MM.1S (cell line): ENCODE data around the gene SMIM1.

Experiments used
- EZH2 ChIP-seq: fragments of 300-600 bp; sonication (generic); optimal IDR thresholded peaks from 2 replicates; pipeline ENCODE3; 2017; ENCODE audit warnings: low read depth, mild to moderate bottlenecking, antibody characterized with exemption, low read length, mixed read lengths
- EZH2phosphoT487 ChIP-seq: fragments of 300-600 bp; sonication (generic); IDR thresholded peaks from 2 replicates; pipeline ENCODE4 v1.6.1; 2018; ENCODE audit warnings: antibody characterized with exemption, low read length
- TF ChIP-seq, protein P1 (sequence below): fragments of 300-600 bp; sonication (generic); IDR thresholded peaks from 2 replicates; pipeline ENCODE4 v1.5.1; 2016; ENCODE audit warnings: antibody characterized with exemption, low read length, mixed read lengths

DNA sequence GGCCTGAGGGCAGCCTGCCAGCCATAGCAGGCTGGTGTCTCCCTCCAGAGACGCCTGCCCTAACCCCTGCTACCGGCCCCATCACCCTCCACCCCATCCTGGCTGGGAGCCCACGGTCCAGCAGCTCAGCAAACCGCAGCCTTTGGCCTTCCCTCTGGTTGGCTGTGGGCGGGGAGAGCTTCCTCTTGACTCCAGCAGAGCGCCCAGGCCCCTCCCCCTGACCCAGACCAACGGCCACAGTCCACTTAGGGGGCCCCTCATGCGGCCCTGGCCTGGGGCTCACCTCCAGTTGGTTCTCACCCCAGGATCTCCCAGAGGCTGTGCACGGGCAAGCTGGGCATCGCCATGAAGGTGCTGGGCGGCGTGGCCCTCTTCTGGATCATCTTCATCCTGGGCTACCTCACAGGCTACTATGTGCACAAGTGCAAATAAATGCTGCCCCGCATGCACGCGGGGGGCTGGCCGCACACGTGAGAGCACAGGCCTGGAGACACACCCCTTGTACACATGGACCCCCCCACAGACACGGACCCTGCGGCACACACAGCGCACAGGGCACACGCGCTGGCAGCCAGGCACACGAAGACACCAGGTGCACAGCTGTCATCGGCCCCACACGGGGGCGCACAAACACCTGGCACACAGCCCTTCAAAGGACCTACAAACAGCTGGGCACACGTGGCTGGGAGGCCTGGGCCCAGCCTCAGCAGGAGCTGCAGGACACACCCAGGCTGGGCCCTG, 3.1 kb downstream of the SMIM1 start:
- TF ChIP-seq, protein P1, sequence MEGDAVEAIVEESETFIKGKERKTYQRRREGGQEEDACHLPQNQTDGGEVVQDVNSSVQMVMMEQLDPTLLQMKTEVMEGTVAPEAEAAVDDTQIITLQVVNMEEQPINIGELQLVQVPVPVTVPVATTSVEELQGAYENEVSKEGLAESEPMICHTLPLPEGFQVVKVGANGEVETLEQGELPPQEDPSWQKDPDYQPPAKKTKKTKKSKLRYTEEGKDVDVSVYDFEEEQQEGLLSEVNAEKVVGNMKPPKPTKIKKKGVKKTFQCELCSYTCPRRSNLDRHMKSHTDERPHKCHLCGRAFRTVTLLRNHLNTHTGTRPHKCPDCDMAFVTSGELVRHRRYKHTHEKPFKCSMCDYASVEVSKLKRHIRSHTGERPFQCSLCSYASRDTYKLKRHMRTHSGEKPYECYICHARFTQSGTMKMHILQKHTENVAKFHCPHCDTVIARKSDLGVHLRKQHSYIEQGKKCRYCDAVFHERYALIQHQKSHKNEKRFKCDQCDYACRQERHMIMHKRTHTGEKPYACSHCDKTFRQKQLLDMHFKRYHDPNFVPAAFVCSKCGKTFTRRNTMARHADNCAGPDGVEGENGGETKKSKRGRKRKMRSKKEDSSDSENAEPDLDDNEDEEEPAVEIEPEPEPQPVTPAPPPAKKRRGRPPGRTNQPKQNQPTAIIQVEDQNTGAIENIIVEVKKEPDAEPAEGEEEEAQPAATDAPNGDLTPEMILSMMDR: peak; percentile 85
- no peak for TF ChIP-seq EZH2
- TF ChIP-seq EZH2phosphoT487: no peak
